PC-9 (cell line): ENCODE measurements around the gene UBE4A.

Experiments
- EZH2 ChIP-seq: fragments of 200-600 bp; sonication (generic); IDR thresholded peaks from 2 replicates; pipeline ENCODE4 v1.8.0; 2017; ENCODE audit warnings: antibody characterized with exemption, low read depth
- TF ChIP-seq, protein P1 (sequence below): fragments of 200-600 bp; sonication (generic); conservative IDR thresholded peaks from 2 replicates; pipeline ENCODE4 v1.6.1; 2017; ENCODE audit warnings: mixed run types, antibody characterized with exemption, mild to moderate bottlenecking, moderate library complexity

DNA sequence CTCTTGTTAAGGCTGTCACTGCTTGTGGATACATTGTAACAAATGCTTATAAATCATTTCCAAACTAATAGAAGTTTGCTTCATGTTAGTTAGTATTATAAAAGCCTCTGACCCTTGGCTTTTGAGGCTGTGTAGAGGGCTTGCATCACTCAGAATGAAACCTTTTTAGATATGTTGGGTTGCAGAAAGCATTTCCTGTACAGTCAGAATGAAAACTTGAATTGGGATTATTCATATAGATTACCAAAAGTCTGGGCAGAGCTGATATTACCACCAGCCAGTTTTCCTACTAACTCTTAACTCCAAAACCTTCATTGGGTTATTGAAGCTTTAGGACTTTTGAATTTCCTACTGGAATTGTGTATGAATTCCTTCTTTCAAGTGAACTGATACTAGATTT lies 88.9 kb downstream of the UBE4A start:
- TF ChIP-seq, protein P1, sequence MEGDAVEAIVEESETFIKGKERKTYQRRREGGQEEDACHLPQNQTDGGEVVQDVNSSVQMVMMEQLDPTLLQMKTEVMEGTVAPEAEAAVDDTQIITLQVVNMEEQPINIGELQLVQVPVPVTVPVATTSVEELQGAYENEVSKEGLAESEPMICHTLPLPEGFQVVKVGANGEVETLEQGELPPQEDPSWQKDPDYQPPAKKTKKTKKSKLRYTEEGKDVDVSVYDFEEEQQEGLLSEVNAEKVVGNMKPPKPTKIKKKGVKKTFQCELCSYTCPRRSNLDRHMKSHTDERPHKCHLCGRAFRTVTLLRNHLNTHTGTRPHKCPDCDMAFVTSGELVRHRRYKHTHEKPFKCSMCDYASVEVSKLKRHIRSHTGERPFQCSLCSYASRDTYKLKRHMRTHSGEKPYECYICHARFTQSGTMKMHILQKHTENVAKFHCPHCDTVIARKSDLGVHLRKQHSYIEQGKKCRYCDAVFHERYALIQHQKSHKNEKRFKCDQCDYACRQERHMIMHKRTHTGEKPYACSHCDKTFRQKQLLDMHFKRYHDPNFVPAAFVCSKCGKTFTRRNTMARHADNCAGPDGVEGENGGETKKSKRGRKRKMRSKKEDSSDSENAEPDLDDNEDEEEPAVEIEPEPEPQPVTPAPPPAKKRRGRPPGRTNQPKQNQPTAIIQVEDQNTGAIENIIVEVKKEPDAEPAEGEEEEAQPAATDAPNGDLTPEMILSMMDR, result no peak
- TF ChIP-seq EZH2, result no peak
